ENCODE measurements around the gene GRIP1. TPM values are rescaled to one million over a fixed set of nuclear protein-coding genes. Genes with fewer than 3 reads are reported as not detected.
A peak's percentile ranks its signal among the peaks of the same experiment; 100 is the strongest.

GRIP1 gene
- total RNA-seq, 1 experiment from 2014 or later, result 0.91 TPM

DNA sequence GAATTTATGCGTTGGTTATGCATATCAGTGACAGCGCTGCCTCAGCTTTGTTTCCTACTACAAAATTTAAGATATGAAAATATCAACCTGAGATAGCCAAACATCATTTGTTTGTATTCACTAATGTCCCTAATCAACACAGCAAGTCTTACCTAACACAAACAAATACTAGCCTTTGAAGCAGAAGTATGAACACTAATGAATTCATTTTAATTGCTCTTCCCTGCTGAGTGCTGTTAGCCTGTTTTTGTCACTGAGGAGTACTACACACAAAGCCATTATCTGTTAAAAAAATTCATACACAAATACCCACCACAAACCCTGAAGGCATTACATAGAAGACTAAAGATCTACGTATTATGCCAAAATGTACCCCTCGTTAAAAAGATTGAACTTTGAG lies 225.8 kb downstream of the GRIP1 start:
- no peak for DNase-seq (ENCODE audit: low spot score)

DNA sequence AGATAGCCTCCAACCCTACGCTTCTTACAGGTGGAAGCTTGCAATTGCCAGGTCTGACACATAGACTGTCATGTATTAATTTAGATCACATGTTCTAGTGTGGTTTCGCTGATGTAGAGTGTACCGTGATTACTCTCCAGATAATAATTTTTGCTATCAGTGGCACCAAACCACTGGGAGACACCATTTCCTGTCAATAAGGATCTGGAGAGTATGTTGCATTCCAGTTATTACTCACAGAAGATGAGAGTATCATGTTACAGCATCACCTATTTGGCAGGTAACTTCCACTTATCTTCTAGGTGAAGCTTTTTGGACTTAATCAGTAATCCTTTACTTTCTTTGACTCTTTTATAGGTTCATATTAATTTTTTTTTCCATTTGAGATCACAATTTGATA lies 229.3 kb downstream of the GRIP1 start:
- no peak for DNase-seq (ENCODE audit: low spot score)

DNA sequence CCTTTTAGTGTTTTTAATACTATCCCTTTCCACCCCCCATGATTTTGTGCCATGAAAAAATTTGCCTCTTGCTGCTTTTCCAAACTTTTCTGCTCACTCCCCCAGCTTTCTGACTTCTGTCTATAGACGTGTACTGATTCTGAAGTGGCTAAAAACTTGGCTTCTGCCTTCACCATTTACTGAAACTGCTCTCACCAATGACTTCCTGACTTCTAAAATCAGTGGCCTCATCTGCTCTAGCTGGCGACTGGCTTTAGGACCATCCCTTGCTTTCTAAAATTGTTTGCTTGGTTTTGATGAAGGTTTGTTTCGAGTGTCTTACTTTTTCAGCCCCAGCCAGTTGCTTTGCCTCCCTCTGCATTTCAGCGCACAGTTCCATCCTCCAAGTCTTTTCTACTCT lies 231.2 kb downstream of the GRIP1 start:
- DNase-seq (ENCODE audit: low spot score), result no peak

DNA sequence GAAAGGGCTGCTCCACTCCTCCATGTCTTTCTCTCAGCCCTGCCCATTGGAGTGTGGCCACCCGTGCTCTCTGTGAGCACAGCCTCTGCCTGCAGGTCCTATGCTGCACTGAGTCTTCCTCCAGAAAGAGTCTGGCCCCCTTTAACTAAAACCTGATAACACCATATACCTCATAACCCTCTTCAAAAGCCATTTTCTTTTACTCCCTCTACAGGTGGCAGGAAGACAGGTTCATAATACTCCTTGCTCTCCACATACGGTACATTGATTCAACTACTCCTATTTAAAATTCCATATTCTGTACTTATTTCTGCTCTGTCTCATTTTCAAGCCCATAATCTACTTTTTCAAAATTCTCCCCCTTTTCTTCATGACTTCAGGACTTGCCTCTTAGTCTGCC lies 232.6 kb downstream of the GRIP1 start:
- no peak for DNase-seq (ENCODE audit: low spot score)

DNA sequence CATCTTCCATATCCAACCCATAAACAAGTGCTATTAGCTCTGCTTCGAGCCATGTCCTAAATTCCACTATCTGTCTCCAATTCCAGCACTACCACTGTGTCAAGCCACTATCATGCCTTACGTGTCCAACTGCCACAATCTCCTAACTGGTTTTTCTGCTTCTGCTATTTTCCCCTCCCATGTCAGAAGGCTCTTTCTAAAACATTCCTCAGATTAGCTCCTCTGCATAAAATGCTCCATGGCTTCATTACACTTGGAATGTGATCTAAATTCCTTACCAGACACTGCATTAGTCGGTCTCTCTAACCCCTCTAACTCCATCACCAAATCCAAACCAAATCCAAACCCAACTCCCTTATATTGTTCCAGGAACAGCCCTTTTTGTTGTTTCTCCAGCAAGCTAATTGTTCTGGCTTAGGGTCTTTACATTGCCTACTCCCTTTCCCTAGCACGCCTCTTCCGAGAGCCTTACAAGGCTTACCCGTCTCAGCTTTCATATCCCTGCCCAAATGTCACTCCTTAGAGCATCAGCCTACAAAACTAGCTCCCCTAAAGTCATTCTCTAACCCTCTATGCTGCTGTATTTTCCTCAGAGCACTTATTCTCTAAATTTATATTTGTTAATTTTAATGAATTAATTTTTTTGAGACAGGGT lies 236.8 kb downstream of the GRIP1 start:
- no peak for DNase-seq (ENCODE audit: low spot score)

DNA sequence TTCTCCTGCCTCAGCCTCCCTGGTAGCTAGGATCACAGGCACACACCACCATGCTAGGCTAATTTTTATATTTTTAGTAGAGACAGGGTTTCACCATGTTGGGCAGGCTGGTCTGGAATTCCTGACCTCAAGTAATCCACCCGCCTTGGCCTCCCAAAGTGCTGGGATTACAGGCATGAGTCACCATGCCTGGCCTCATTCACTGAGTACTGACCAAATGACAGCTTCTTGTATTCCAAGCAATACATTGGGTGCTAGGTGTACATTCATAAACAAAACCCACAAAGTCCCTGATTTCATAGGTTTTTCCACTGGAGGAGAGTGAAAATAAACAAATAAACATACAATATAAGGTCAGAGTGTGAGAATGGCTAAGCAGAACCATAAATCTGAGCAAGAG lies 240.3 kb downstream of the GRIP1 start:
- DNase-seq (ENCODE audit: low spot score), result peak; percentile 57

DNA sequence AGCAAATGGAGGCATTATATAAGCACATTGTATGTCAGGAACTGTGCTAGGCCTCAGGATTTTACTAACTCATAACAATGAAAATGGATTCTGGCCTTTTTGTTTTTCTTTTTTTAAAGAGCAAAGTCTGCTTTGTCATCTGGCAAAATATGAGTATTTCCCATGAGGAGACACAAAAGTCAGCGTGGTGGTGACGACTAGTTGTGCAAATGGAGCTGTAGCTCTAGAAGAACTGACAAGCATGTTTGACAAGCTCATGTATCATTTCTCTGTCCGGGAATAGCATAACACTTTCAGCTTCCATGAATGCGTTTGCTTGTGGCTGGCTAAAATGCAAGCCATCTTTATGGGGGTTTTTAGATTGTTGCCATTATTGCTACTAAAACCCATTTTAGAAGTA lies 248.8 kb downstream of the GRIP1 start:
- DNase-seq (ENCODE audit: low spot score), result no peak

DNA sequence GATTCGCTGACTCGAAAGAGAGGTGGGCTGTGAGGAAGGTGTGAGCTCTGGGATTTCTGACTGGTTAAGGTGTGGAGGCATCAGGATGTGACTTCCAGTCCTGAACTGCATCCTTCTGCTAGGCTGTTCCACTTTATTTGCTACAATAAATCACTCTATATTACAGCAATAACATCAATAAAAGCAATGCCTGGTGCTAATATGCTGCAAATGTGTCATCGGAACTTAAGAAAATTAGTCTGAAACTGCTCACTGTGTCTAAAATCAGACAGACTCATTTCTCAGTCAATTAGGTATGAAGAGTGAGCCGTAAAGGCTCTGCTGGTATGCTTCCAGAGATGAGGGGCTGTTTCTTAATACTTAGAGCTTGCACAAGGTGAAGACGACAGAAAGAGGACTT lies 250.0 kb downstream of the GRIP1 start:
- DNase-seq (ENCODE audit: low spot score), result no peak

DNA sequence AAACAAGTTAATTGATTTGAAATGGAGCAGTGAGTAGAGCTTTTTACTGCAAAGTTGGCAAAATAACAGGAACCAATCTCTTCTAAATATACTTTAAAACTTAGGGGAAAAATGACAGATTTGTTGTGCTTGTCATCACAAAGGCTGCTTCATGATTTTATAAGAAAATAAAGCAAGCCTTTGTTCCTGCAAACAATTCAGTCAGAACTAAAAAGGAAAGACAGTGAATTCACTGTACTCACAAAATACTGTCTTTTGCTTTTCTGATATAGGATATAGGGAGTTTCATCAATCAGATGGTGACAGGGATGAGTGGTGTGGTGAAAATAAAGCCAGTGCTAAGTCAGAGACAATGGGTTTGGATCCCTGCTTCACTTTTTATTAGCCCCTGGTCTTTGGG lies 250.6 kb downstream of the GRIP1 start:
- no peak for DNase-seq (ENCODE audit: low spot score)

DNA sequence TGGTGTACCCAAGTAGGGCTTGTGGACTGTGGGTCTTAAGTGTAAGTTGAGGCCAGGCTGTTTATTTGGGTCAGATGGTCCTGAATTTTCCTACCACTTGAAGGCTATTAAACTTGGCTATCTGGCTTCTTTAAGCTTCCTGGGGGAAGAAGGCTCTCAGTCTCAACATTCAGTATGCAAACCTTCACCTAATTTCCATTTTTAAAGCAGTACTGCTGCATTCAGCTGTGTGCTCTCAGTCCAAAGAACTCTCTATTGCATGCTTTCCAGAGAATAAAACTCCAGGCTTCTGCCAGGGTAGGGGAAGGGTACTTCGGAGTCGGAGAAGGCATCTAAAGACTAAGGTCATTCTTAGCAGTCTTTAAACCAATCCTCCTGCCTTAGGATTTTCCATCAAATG lies 252.2 kb downstream of the GRIP1 start:
- DNase-seq (ENCODE audit: low spot score), result no peak

DNA sequence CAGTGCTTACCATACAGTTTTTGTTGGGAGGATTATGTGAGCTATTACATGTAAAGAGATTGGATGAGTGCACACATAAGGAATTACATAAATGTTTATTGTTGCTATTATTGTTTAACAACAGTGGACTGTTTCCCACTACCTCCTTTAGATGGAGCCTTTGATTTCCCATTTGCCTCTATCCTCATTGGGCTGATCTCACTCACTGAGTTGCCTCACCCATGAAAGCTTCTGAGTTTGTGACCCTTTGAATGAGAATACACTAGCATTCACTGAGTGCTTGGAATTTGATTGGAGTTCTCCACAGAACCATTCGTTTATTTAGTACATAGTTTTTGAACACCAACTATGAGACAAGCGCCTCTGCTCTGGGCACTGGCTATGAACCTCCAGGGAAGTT lies 255.6 kb downstream of the GRIP1 start:
- DNase-seq (ENCODE audit: low spot score), result no peak

DNA sequence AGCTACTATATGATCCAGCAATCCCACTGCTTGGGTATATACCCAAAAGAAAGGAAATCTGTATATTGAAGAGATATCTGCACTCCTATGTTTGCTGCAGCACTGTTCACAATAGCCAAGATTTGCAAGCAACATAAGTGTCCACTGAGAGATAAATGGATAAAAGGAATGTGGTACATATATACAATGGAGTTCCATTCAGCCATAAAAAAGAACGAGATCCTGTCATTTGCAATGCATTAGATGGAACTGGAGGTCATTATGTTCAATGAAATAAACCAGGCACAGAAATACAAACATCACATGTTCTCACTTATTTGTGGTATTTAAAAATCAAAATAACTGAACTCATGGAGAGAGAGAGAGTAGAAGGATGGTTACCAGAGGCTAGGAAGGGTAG lies 260.0 kb downstream of the GRIP1 start:
- DNase-seq (ENCODE audit: low spot score), result no peak

DNA sequence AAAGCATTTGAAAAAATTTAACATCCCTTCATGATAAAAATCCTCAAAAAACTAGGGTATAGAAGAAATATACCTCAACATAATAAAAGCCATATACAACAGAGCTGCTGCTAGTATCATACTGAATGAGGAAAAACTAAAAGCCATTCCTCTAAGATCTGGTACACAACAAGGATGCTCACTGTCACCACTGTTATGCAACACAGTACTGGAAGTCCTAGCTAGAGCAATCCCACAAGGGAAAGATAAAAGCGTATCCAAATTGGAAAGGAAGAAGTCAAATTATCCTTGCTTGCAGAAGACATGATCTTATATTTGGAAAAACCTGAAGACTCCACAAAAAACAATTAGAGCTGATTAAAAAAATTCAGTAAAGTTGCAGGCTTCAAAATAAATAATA lies 261.7 kb downstream of the GRIP1 start:
- no peak for DNase-seq (ENCODE audit: low spot score)

DNA sequence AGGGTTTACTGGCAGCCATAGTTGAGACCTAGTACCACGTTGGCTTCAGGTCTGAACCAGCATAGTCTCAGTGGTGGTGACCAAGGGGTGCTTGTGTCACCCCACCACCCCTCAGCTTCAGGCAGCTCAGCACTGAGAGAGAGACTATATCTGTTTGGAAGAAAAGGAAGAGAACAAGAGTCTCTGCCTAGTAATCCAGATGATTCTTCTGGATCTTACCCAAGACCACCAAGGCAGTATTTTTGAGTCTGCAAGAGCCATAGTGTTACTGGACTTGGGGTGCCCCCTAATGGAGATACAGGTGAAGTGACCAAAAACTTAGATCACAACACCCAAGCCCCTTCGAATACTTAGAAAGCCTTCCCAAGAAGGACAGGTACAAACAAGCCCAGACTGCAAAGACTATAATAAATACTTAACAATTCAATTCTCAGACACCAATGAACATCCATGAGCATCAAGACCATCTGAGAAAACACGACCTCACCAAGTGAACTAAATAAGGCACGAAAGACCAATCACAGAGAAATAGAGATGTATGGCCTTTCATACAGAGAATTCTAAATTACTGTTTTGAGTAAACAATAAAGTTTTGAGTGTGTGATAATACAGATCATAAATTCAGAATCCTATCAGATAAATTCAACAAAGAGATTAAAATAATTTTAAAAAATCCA lies 269.5 kb downstream of the GRIP1 start:
- peak; percentile 36 for DNase-seq (ENCODE audit: low spot score)

DNA sequence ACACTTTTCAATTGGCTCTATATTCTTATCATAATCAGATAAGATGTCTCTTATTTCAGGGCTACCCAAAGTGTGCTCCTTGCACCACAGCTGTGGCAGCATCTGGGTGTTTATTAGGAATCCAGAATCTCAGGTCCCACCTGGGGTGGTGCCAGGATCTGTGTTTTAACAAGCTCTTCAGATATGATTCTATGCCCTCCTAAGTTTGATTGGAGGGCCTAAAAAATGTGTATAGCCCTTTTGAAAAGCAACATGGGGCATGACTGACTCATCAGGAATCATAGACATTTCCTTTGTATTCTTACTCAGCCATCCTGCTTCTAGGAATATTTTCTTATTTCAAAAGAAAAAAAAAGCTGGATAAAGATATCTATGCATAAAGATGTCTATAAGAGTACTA lies 273.5 kb downstream of the GRIP1 start:
- no peak for DNase-seq (ENCODE audit: low spot score)

DNA sequence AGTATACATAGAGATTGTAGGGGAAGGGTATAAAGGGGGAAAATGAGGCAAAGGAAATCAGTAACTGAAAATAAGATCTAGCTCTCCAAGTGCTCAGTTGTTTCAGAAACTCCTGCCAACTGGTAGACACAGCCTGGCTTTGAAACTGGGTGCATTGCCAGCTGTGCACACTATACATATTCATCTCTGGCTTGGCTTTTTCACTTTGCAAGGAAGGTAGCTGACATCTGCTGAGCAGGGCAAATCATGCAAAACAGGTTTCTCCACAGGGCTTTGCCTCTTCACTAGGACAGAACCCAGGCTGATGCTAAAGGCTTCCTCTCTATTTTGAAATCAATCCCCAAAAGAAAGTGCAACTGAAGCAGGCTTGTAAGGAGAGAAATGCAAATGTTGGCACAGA lies 275.1 kb downstream of the GRIP1 start:
- DNase-seq (ENCODE audit: low spot score), result no peak

DNA sequence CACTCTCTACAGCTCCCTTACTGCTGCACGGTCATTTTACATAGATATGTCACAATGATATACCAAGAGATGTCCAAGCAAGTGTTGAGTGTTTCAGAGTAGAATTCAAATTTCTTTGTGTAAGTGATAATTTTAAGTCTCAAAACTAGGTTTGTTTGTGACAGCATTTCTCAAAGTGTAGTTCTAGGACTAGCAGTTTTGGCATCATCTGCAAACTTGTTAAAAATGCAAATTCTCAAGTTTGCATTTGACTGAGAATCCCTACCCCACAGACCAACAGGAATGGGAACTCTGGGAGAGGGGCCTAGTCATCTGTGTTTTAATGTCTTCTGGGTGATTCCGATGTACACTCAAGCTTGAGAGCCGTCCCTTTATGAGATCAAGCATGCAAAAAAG lies 279.0 kb downstream of the GRIP1 start:
- DNase-seq (ENCODE audit: low spot score), result no peak

DNA sequence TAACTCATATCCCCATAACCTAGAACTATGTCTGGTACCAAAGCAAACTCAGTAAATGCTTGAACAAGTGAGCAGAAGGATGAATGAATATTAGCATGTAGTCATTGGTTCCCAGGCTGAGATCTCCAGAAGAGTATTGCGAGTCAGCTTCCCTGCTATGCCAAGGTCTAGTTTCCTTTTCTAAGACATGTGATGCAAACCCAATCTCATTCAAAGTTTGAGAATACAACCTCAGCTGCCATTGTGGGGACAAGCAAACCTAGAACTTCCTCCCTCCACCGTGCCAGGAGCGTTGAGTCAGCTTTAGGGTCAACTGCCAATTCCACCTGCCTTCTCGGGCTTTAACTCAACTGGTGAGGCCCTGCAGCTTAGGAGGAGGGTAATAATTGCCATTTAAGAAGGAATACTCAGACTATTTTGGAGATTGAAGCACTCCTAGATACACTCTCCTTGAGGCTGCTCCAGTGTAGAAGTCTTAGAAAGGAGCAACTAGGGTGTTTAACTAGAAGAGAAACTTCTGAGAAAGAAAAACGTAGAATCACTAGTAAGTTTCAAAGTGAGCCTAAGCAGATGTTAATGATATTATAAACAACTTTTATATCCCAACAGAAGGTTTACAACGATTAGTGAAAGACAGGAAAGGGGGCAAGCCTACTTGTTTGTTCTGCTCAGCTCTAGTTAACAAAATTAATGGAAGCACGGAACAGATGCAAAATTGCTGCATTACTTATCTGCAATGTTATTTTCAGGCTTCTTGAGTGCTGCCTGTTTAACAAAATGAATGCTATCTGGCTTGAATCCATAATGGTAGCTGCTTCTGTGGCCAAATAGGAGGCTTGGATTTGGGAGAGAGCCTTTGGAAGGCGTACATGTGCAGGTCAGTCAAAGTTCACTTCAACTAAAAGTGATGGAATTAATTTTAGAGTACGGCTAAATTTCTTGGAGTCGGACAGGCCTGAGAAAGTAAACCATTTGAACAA lies 279.7 kb downstream of the GRIP1 start:
- DNase-seq (ENCODE audit: low spot score), result no peak

DNA sequence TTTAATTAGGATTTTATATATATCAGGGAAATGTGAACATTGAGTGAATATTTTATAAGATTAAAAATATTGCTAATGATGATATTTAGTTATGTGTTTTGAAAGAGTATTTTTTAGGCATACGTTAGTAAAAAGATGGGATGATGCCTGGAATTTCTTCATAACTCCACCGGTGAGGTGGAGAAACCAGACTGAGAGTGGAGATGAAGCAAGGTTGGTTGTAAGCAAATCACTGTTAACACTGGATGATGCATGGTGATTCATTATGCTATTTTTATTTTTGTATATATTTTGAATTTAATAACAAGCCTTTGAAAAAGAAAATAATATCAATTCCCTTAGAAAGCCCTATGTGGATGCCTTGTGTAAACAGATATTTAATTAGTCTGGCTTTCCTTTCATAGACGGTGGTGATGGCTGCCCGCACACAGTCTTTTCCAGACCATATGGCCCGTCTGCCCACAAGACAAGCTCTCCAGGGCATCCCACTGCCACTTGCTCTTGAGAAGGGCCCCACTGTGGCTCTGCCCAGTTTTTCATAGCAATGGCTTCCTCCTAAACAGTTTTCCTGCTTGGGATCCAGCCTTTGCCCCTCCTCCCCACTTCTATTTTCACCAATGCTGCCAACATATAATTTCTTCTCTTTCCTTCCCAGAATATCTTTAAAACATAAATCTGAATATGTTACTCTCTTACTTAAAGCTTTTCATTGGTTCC lies 281.1 kb downstream of the GRIP1 start:
- DNase-seq (ENCODE audit: low spot score), result no peak

DNA sequence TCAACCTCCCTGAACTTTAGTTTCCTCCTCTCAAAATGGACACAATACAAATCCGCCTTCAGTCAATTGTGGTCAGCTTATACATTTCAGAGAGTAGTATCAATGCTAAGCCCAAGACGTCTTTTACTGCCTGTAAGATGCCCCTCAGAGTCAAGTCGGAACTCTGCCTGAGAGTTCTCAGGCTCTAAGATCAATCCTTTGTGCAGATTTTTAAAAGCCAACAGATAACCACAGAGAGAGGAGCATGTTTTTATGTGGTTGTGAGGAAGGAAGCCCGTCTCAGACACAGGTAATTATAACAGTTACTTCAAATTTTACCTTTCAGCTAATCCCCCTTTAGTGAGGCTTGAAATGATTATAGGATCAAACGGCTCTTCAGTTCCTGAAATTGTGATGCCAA lies 285.0 kb downstream of the GRIP1 start:
- DNase-seq (ENCODE audit: low spot score), result no peak

DNA sequence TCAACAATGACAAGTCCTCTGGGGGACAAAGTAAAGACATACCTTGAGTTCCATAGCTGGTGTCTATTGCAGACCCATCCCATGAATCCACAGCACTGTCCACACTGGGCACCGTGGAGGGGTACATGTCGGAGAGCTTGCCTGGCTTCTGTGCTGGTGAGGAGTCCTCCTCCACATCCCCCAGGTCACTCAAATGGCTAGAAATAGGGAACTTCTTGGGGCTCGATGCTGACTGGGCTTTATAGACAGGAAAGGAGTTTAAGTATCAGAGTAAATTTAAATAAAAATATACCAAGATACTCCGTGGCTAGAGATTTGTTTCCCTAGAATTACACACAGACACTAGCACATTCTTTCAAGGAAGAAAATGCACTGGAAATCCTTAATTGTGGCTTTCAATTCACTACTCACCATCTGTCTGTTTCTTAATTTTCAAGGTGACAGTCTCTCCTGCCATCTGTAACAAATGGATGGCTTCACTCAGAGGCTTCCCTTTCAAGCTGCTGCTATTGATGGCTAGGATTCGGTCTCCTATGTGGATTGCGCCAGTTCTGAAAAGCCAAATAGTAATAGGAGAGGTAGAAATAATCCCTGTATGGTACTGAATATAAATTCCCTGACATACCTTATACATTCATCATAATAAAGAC lies 286.5 kb downstream of the GRIP1 start:
- no peak for DNase-seq (ENCODE audit: low spot score)

DNA sequence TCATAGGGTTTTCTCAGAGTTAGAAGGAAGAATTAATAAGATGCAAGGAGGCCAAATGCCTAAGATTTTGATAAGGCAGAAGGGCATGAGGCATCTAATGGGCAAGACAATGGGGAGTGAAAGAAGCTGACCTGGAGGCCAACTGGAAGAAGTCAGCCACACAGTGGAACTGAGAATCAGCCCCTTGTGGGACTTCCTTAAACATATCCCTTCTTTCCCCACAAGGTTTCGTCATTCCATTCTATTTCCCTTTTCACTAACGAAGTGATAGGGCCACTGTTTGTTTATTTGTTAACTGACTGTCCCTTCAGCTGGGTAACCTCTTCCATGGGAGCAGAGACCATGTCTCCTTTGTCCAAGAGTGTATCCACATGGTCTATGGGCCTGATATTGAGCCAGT lies 290.4 kb downstream of the GRIP1 start:
- DNase-seq (ENCODE audit: low spot score), result no peak

Measured in H4 (cell line).